ENCODE measurements around the gene SLC66A2. TPM values are rescaled to one million over a fixed set of nuclear protein-coding genes. Genes with fewer than 3 reads are reported as not detected.
A peak's percentile ranks its signal among the peaks of the same experiment; 100 is the strongest.

Gene SLC66A2
- total and polyA plus RNA-seq, 10 donors, result 28.7 to 61.9 (median 50.0) TPM

- H3K4me3 ChIP-seq, result no peak overlapping the region
- intact Hi-C loops (cut with DNase I; ENCODE audit: low total_unique reads), result loop anchor here (10.0 kb wide), 1 partner anchor 263 kb away; no protein-coding TSS in a partner anchor
- H3K27ac ChIP-seq, result no peak overlapping the region
- DNase-seq, result peak; percentile 56
- peaks cover 22 to 85% (median 65%) of the 10 kb centered on the region in 6 donors for H3K4me1 ChIP-seq
- peaks cover 0 to 49% (median 3%) of the 10 kb centered on the region in 6 donors for H3K36me3 ChIP-seq
- no peak for TF ChIP-seq POLR2A (IDR thresholded peaks at IDR 0.05)
- peak in 1 of 3 donors; percentile 45 for TF ChIP-seq POLR2AphosphoS5 (IDR thresholded peaks at IDR 0.05)
- no peak for TF ChIP-seq CTCF (IDR thresholded peaks at IDR 0.05 in 8 of 11, conservative IDR thresholded peaks at IDR 0.05 in 3 of 11)
- WGBS, 5 donors, result 84 to 94% (median 87%) methylated on average over 15 of the region's 15 CpGs
- H3K27me3 ChIP-seq (replicated peaks in 1 of 7), result peaks cover 0 to 6% (median 0%) of the 10 kb centered on the region in 7 donors
- no peaks in the 10 kb centered on the region for H3K9me3 ChIP-seq
Observed at GRCh38 chr18:79947881-79948610, 3.4 kb downstream of the SLC66A2 start.

DNA sequence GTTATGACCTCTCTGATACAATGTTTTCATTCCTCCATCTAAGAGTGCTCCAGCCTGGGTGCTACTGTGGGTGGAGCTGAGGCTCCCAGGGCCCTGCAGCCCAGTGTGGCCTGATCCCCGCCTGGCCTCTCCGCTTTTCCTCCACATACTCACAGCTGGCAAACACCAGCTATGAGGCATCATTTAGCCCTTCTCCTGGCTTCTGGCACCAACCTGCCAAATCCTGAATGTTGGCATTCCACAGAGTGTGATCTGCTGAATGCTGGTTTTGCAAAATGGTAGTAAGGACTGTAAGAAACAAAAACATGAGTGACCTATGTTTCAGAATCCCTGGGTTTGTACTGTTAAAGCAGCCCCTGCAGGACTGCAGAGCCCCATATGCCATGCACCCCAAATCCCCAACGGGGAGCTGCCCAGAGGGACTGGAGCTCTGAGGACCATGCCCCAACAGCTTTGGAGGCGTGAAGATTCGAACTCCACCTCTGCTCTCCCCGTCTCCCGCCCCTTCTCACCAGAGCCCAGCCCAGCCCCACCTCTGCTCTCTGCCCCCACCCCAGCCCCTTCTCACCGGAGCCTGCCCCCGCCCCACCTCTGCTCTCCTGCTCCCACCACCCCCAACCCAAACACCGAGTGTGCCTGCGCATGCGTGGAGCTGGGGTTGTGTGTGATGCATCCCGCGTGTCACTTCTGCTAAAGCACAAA, 4.2 kb downstream of the SLC66A2 start:
- Histone ChIP-seq H3K27ac (no peak overlapping the region), H3K4me1 (peaks cover 22 to 92% (median 64%) of the 10 kb centered on the region in 6 donors), H3K36me3 (peaks cover 0 to 58% (median 12%) of the 10 kb centered on the region in 6 donors), H3K9me3 (no peaks in the 10 kb centered on the region), H3K27me3 (replicated peaks in 1 of 7) (peaks cover 0 to 4% (median 0%) of the 10 kb centered on the region in 7 donors), H3K4me3 (no peak overlapping the region)
- no peak for TF ChIP-seq CTCF (IDR thresholded peaks at IDR 0.05 in 8 of 11, conservative IDR thresholded peaks at IDR 0.05 in 3 of 11)
- no peak for TF ChIP-seq POLR2A (IDR thresholded peaks at IDR 0.05)
- no peak for TF ChIP-seq POLR2AphosphoS5 (IDR thresholded peaks at IDR 0.05)
- intact Hi-C loops (cut with DNase I; ENCODE audit: low total_unique reads), result loop anchor here (10.0 kb wide), 1 partner anchor 262 kb away; no protein-coding TSS in a partner anchor
- DNase-seq, result peak; percentile 73
- WGBS, 5 donors, result 91 to 97% (median 95%) methylated on average over 14 of the region's 14 CpGs

DNA sequence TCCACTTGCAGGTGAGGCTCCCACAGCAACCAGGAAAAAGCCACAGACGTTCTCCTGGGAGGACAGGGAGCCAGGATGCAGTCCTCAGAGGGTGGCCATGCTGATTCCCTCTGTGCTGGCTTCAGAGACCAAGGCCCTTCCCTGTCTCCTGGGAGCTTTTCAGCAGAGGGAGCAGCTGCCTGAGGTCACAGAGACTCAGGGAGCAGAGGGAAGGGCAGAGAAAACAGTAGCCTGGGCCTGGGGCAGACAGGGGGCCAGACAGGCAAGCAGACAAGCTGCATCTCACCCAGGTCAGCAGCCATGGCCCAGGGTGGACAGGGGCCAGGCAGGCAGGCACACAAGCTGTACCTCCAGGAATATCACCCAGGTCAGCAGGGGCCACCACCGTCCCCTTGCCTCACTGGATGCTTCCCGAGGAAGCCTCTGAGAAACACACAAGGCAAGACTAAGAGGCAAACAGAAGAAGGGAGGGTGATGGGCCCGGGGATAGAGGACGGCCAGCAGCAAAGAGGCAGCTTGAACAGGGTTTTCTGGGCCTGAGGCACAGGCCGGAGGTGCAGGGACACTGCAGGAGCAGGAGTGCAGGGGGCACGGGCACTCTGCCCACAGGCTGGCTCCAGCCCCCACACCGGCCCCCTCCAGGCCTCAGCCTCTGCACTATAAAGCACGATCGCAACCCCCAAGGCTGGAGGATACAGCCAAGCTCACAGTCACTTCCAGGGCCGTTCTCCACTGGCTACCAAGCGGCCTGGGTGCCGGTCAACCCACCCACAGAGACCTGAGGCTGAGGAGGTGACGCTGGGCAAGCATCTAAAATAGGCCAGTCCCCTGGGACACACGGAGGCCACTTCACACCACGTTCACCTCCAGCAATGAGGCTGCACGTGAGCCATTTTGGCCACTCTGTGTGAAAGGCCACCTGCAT, 6.1 kb downstream of the SLC66A2 start:
- Histone ChIP-seq H3K4me1 (peaks cover 20 to 84% (median 56%) of the 10 kb centered on the region in 6 donors), H3K4me3 (no peak overlapping the region), H3K36me3 (peaks cover 0 to 76% (median 29%) of the 10 kb centered on the region in 6 donors), H3K27ac (peak overlapping the region in 2 of 8 donors; percentile 4 to 32), H3K9me3 (no peaks in the 10 kb centered on the region), H3K27me3 (replicated peaks in 1 of 7) (no peaks in the 10 kb centered on the region)
- peak; percentile 68 for DNase-seq
- TF ChIP-seq POLR2AphosphoS5 (IDR thresholded peaks at IDR 0.05) (no peak), CTCF (IDR thresholded peaks at IDR 0.05 in 8 of 11, conservative IDR thresholded peaks at IDR 0.05 in 3 of 11) (no peak), POLR2A (IDR thresholded peaks at IDR 0.05) (no peak)
- WGBS, 5 donors, result 72 to 84% (median 81%) methylated on average over 9 to 17 of the region's 17 CpGs
- intact Hi-C loops (cut with DNase I; ENCODE audit: low total_unique reads), result loop anchor here (10.0 kb wide), 1 partner anchor 261 kb away; no protein-coding TSS in a partner anchor
